NCI-H2171 treated with DMSO at 0.1 percent for 48 hours (cell line): Measurements from ENCODE around the gene GAS7.

Experiments used
- DNase-seq: peaks from one replicate; lab custom pipeline; 2025; lab: John Stamatoyannopoulos, UW

The GAS7 gene

DNA sequence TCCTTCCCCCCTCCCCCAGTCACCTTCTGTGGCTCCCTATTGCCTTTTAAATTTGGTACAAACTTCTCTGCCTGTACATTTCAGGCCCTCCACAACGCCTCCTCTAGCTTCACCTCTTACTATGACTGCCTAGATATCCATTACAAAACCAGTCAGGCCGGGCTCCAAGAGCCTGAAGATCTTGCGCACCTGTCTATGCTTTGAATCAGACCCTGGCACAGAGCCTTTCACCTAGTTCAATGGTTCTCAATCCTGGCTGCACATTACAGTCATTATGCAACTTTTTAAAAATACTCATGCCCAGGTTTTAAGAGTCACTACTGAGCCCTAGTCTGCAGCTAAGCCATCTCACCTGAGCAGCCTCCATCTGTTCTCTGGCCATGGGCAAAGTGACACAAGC is 1.6 kb upstream of the GAS7 start:
- DNase-seq = no peak

DNA sequence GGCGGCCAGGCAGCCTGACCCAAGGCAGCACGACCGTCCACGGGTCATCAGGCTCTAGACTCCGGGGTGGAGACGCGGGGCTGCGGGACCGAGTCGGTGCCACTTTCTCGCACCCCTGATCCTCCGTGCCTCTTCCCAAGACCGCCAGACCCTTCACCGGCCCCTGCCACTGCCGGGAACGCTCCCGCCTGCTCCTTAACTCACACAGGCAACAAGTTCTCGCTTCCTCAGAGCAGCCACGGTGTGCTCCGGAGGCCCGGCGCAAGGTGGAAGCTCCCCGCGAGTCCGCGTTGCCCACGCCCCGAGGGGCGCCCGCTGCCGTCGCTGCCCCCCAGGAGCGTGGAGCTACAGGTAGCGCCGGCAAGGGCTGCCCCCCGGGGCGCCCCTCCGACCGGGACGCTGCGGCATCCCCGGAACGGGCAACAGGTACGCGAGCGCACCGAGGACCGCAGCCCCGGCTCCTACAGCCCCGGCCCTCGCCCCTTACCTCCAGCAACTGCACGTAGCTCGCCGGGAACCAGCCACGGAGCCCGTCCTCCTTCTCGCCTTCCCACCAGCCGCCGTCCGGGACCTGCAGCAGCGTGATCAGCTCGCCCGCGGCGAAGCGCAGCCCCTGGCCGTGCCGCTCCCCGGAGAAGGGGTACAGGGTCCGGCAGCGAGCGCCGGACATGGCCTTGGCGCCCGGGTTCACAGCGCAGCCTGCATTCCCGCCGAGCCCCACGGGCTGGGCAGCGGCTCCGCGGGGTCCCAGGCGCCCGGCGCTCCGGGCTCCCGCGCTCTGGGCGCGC is 491 bp downstream of the GAS7 start:
- no peak for DNase-seq

DNA sequence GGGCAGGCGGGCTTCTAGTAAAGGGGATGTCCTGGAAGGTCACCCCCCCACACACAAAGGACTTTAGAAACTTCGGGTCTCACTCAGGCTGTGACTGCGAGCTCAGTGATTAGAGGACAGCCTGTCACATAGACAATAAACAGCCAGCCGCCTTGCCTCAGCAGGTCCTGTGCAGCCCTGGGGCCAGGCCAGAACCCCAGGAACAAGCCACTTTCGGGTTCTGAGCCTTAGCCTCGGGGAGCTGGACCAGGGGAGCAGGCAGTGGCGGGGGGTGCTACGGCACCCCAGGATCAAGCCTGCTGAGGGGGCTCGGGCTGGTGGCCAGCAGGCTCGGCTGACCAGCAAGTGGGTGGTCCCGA is 1.1 kb downstream of the GAS7 start:
- no peak for DNase-seq

DNA sequence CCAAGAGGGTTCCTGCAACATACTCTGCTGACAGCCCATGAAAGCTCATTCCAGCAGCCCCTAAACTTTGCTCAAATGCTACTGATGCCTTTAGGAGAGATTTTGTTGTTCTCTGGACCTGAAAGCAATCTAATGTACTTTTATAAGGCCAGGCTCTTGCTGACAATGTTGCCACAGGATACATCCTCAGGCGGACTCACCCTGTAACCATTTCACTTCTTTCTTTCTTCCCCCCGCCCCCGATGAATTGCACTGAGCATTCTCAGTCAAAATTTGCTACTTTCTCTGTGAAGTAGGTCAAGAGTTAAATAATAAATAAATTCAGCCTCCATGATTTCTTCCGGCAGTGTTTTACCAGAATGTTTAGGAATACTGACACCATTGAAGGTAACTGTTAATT is 1.5 kb downstream of the GAS7 start:
- DNase-seq = no peak

DNA sequence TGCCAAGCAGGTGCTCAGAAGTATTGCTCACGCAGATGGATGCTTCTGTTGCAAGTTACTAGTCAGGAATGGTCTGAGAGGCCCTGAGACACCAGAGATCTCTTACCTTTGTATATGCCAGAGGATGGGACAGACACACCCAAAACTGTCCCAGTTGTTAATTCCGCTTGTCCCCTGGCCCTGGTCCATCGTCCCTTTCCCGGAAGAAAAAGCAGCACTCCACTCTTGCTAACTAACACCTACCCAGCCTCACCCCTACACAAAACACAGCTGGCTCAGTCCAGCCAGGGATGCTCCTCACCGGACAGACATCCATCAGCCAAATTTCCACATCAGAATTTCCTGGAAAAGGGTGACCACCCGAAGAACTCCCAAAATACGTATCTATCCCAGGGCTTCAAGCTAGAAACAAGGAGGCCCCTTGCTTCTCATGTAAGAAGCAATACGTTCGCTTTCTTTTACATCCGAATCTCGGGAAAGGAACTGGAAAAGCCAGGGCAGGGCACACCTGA is 2.0 kb downstream of the GAS7 start:
- no peak for DNase-seq

DNA sequence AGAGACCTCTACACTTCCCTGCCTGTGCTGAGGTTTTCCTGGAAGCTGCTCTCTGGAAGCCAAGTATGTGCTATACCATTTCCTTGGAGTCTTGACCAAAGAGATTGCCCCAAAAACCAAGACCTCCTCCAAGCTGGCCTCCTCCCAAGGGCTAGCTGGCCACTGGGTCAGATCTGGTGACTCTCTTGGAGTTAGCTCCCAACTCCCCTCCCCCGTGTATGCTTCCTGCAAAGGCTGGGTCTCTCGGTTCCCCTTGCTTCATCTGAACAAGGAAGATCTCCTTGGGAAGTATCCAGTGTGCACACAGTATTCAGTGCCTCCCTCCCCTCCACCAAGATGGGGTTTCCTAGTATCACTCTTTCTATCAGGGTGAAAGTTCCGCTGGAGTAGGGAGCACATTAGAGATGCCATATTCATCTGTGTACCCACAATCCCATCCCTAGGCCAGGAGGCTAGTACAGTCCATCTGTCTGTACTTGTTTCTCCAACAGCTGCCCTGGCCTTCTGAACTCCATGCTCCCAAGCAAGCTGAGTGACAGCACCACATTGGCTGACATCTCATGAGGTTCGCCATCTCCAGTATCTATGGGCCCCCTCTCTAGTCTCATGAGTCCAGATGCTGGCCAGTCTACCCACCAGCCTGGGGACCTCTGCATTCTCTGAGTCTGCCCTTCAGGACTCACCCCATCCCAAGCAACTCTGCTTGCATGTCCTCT is 3.2 kb downstream of the GAS7 start:
- DNase-seq = no peak

- no peak for DNase-seq
Measured at GRCh38 chr17:10193632-10194031, 4.8 kb downstream of the GAS7 start.

GRCh38 chr17:10192972-10193371 is 5.4 kb downstream of the GAS7 start:
- no peak for DNase-seq

DNA sequence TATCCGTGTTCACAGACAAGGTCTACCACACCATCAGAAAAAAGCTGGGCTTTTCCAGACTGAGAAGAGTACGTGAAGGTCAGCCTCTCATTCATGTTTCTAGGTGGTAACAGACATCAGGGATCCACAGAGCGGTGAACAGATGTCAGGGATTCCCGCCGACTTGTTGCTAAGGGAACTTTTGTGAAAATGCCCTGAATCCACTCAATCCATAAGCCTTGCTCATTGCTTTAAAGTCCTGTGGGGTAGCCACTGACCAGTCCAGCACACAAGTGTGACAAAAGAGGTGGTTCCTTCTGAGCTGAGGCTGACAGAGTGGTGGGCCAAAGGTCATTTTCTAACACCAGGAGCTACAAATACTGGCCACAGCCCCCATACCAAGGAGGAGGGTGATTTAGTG is 5.9 kb downstream of the GAS7 start:
- no peak for DNase-seq

- DNase-seq = no peak
Measured at GRCh38 chr17:10187456-10187855, 10.9 kb downstream of the GAS7 start.

DNA sequence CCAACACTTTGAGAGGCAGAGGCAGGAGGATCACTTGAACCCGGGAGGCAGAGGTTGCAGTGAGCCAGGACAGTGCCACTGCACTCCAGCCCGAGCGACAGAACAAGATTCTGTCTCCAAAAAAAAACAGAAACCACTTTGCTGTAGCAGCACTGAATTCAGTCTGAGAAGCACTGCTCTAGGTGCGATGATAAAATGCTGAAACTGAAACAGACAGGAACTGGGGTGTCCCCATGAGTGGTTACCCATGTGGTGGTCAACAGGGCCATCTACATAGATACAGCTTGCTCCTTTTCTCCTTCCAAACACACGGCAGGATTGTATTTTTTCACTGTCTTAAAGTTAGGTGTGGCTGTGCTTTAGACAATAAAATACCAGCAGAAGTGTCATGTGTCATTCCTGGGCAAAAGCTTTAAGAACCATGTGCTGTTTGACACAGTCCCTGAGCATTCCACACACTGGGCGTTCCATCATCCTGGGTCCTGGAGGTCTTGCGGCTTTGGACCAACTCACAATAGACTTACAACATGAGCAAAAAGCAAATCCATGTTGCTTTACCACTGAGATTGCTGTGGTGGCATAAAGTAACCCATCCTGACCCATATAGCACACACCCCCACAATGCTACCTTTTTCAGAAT is 11.5 kb downstream of the GAS7 start:
- DNase-seq = no peak

DNA sequence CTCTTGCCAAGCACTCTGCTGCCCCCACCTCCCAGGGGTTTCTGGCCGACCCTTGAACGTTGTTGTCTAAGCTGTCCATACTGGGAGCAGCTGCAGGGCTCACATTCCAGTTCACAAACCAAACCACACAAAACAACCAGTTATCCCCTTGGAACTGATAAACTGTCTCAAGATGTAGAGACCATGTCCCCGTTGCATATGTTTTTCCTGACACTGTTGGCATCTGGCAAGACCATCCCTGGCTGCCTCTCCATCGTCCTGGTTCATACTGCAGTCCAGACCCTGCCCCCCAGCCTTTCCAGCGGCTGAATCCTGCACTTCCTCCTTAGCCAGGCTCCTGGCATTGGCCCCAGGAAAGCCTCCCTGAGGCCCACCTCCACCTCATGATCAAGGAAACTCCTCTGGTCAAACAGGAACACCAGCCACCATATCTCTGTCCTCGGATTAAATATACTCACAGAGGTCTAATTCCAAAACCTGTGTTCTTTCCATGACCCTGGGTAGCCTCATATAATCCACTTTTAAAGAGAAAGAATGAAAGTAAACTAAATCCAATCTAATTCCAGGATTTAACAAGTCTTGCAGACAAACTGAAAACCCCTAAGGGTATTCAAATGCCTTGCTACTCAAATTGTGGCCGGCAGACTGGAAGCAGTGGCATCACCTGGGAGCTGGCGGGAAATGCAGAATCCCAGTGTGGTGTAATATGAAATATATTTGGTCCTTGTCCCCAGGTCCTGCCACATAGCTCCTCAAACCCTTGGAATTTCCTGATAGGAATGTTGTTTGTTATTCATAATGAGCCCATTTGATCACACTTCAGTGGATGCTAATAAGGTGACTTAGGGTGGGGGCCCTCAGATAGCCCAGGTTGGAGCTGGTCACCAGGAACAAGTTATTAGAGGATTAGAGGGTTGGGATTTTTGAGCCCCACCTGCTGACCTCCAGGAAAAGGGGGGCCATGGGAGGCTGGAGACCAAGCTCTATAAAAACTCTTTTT is 14.2 kb downstream of the GAS7 start:
- DNase-seq = no peak

GRCh38 chr17:10182785-10183184 is 15.6 kb downstream of the GAS7 start:
- DNase-seq = no peak

GRCh38 chr17:10178506-10178991 is 19.9 kb downstream of the GAS7 start:
- no peak for DNase-seq

- no peak for DNase-seq
Measured at GRCh38 chr17:10177913-10178505, 20.4 kb downstream of the GAS7 start.

GRCh38 chr17:10177131-10177912 is 21.1 kb downstream of the GAS7 start:
- no peak for DNase-seq

- no peak for DNase-seq
Measured at GRCh38 chr17:10173913-10174312, 24.5 kb downstream of the GAS7 start.

DNA sequence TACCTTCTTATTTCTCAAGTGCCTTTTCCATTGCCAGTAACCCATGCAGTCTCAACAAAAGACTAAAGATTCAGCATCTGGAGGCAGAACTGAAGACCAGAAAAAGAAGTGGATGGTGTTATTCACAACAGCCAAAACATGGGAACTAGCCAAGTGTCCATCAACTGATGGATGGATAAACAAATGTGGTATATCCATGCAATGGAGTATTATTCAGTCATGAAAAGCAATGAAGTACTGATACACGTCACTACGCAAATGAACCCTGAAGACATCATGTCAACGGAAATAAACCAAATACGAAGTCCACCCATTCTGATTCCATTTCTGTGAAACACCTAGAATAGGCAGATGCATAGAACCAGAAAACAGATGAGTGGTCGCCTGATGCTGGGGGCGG is 25.6 kb downstream of the GAS7 start:
- DNase-seq = no peak

DNA sequence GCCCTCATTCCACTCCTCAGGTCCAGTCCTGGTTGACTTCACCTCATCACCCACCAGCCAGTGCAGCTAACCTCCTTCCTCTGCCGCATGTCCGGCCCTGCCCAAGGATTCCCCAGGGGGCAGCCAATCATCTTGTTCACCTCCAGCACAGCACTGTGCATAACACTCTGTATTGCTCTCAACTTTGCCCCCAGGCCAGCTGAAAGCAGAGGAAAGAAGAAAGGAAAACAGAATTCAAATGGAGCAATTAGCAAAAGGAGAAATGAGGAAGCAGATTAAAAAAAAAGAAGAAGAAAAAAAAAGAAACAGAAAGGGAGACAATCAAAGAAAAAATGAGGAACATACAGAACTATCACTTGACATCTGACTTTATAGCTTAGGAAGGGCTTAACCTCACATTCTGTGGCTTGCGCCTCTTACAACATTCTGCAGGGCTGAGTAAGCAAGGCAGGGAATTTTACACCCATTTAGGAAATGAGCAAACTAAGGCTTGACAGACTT is 26.1 kb downstream of the GAS7 start:
- DNase-seq = no peak

GRCh38 chr17:10171581-10171981 is 26.8 kb downstream of the GAS7 start:
- DNase-seq = no peak
